ENCODE results near the gene SLC1A3.

DNA sequence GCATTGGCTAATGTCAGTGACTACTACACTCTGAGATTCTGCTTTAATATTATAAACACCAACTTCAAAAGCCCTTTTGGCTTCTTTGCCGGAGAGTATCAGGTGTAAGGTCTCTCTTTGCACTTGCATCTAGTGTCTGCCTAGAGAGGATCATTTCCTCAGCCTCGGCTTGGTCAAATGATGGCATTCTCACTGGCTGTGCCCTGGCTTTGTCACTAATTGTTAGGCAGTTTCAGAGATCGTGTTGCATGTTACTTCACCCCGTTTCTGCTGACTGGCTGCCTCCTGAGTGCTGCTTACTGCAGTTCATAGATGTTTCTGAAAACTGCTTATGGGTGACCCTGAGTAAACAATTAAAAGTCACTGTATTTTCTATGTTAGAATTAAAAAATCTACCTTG is 48.8 kb downstream of the SLC1A3 start:
- TF ChIP-seq, protein P1, sequence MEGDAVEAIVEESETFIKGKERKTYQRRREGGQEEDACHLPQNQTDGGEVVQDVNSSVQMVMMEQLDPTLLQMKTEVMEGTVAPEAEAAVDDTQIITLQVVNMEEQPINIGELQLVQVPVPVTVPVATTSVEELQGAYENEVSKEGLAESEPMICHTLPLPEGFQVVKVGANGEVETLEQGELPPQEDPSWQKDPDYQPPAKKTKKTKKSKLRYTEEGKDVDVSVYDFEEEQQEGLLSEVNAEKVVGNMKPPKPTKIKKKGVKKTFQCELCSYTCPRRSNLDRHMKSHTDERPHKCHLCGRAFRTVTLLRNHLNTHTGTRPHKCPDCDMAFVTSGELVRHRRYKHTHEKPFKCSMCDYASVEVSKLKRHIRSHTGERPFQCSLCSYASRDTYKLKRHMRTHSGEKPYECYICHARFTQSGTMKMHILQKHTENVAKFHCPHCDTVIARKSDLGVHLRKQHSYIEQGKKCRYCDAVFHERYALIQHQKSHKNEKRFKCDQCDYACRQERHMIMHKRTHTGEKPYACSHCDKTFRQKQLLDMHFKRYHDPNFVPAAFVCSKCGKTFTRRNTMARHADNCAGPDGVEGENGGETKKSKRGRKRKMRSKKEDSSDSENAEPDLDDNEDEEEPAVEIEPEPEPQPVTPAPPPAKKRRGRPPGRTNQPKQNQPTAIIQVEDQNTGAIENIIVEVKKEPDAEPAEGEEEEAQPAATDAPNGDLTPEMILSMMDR (IDR thresholded peaks at IDR 0.05), result no peak
- TF ChIP-seq POLR2A (IDR thresholded peaks at IDR 0.05), result no peak

Measured in thyroid gland (tissue), 4 donors.